ENCODE data around the gene RRP12. TPM values are rescaled to one million over a fixed set of nuclear protein-coding genes. Genes with fewer than 3 reads are reported as not detected.

RRP12 gene
- total and polyA plus RNA-seq, 11 donors: 6.0 to 61.2 (median 21.5) TPM

- Histone ChIP-seq H3K4me1 (peaks cover 2 to 79% (median 38%) of the 10 kb centered on the region in 12 donors), H3K9me3 (no peaks in the 10 kb centered on the region), H3K36me3 (peaks cover 0 to 21% (median 15%) of the 10 kb centered on the region in 9 donors), H3K27me3 (no peaks in the 10 kb centered on the region), H3K27ac (peak overlapping the region; percentile 85 to 97 (median 94)), H3K4me3 (peak overlapping the region; percentile 67 to 100 (median 90))
- peak; percentile 25 to 63 (median 50) for ATAC-seq
- peak in 4 of 12 donors; percentile 42 to 55 (median 46) for TF ChIP-seq CTCF (IDR thresholded peaks at IDR 0.05)
- no peak for TF ChIP-seq POLR2A (IDR thresholded peaks at IDR 0.05)
- peak in 4 of 5 donors; percentile 35 to 50 (median 41) for DNase-seq
- intact Hi-C loops (cut with DNase I): loop anchor here in 9 of 10 donors (1.0 to 5.0 kb wide), 6 partner anchors 13 to 55 kb away; partner anchors contain the start of genes ARHGAP19 (in 4 of the 9) and FRAT1 (in 4 of the 9)
- 1 to 8% (median 5%) methylated on average over 18 of the region's 18 CpGs for WGBS, 4 donors
Observed at GRCh38 chr10:97332591-97333350, 68.4 kb downstream of the RRP12 start.

DNA sequence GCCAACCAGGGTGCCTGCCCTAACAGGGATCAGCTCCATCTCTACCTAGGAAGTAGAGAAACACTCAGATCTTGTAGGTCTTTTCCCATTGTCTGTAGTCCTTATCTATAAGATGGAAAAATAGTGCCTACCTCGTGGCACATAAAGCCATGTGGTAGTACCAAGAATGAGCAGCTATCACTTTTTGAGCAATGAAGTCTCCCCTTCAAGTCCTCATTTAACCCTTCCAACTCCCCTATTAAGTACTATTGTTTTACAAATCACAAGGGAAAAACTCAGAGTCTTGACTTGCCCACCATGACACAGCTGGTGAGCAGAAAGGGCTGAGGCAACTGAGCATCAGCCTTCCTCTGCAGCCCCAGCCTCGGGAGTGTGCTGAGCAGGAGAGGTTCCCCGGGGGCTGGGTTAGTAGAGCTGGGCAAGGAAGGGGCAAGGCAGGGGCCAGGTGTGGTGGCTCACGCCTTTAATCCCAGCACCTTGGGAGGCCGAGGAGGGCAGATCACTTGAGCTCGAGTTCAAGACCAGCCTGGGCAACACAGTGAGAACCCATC, 69.9 kb downstream of the RRP12 start:
- peaks cover 2 to 76% (median 30%) of the 10 kb centered on the region in 12 donors for H3K4me1 ChIP-seq
- peak overlapping the region in 4 of 12 donors; percentile 26 to 97 (median 88) for H3K27ac ChIP-seq

GRCh38 chr10:97329766-97330165, 71.4 kb downstream of the RRP12 start:
- Histone ChIP-seq H3K9me3 (no peaks in the 10 kb centered on the region), H3K27me3 (no peaks in the 10 kb centered on the region), H3K27ac (no peak overlapping the region), H3K4me1 (peaks cover 2 to 66% (median 27%) of the 10 kb centered on the region in 12 donors), H3K36me3 (peaks cover 0 to 21% (median 15%) of the 10 kb centered on the region in 9 donors), H3K4me3 (no peak overlapping the region)
- intact Hi-C loops (cut with DNase I): loop anchor here in 8 of 10 donors (5.0 to 10.0 kb wide), 4 partner anchors 37 to 55 kb away; partner anchors contain the start of gene ARHGAP19 (in 5 of the 8)
- WGBS, 4 donors: 78 to 82% (median 81%) methylated on average over 5 of the region's 5 CpGs
- TF ChIP-seq CTCF (IDR thresholded peaks at IDR 0.05) (no peak), POLR2A (IDR thresholded peaks at IDR 0.05) (no peak)
- ATAC-seq (no peak), DNase-seq (no peak)

More for the DNA sequence above, 69.9 kb downstream of the RRP12 start:
- TF ChIP-seq POLR2A (IDR thresholded peaks at IDR 0.05) (no peak), CTCF (IDR thresholded peaks at IDR 0.05) (no peak)
- no peaks in the 10 kb centered on the region for H3K9me3 ChIP-seq
- WGBS, 4 donors: 64 to 76% (median 69%) methylated on average over 6 of the region's 6 CpGs
- ATAC-seq (no peak), DNase-seq (no peak)
- H3K36me3 ChIP-seq: peaks cover 0 to 21% (median 15%) of the 10 kb centered on the region in 9 donors
- no peaks in the 10 kb centered on the region for H3K27me3 ChIP-seq
- H3K4me3 ChIP-seq: peak overlapping the region in 6 of 12 donors; percentile 68 to 97 (median 90)
- intact Hi-C loops (cut with DNase I): loop anchor here in 6 of 10 donors (5.0 kb wide), 3 partner anchors 39 to 54 kb away; partner anchors contain the start of gene ARHGAP19 (in 4 of the 6)

All from heart left ventricle (tissue), 16 donors.